H1 (cell line): Measurements from ENCODE around the gene JAKMIP1. TPM values are rescaled to one million over a fixed set of nuclear protein-coding genes. Genes with fewer than 3 reads are reported as not detected.

Source experiments
- USF2 ChIP-seq: IDR thresholded peaks from 2 replicates; pipeline ENCODE4 v1.6.1; 2011; ENCODE audit warnings: low read length, improper control_type of control experiment
- polyA plus RNA-seq, 7 experiments: library from polyadenylated mRNA; depleted of rRNA in 3 of 7; stranded (reverse) in 5 of 7; unstranded in 2 of 7; fragments of >200 nt in 5 of 7; fragments of 200-250 nt in 2 of 7; gene quantifications; 1 replicate in 5 of 7; 2 replicates in 1 of 7; 4 replicates in 1 of 7; pipeline versions ENCODE4 v1.2.1 to v1.2.3, GENCODE V29; 2011 to 2013; ENCODE audit warnings: missing spikeins in 2 of 7, mixed read lengths in 2 of 7
- total RNA-seq: library from RNA; stranded (reverse); fragmentation: NEBNext Ultra II Directional; extraction: Animal tissue kit (Norgen Biotek cat#: 25700); gene quantifications from 2 replicates; pipeline ENCODE4 v1.2.1, GENCODE V29; 2021

JAKMIP1 gene
- total and polyA plus RNA-seq, 2 of the 8 experiments (the other 6 are each of a cell fraction or from before 2014, with no cell fraction given): 2.5 to 4.4 TPM

GRCh38 chr4:6198278-6198677 is 2.1 kb downstream of the JAKMIP1 start (continued):
- TF ChIP-seq USF2: no peak
